WI38 (cell line): ENCODE data around the gene RBM20.
A peak's percentile ranks its signal among the peaks of the same experiment; 100 is the strongest.

Experiments used
- H3K4me3 ChIP-seq: 2 replicates; pipeline ENCODE4 v1.5.1; 2011; ENCODE audit warnings: low read depth, mild to moderate bottlenecking, control low read depth, low read length
- TF ChIP-seq, protein P1 (sequence below): IDR thresholded peaks from 2 replicates; pipeline ENCODE4 v1.5.1; 2012; ENCODE audit warnings: low read depth, mild to moderate bottlenecking, control low read depth, low read length

RBM20 gene

DNA sequence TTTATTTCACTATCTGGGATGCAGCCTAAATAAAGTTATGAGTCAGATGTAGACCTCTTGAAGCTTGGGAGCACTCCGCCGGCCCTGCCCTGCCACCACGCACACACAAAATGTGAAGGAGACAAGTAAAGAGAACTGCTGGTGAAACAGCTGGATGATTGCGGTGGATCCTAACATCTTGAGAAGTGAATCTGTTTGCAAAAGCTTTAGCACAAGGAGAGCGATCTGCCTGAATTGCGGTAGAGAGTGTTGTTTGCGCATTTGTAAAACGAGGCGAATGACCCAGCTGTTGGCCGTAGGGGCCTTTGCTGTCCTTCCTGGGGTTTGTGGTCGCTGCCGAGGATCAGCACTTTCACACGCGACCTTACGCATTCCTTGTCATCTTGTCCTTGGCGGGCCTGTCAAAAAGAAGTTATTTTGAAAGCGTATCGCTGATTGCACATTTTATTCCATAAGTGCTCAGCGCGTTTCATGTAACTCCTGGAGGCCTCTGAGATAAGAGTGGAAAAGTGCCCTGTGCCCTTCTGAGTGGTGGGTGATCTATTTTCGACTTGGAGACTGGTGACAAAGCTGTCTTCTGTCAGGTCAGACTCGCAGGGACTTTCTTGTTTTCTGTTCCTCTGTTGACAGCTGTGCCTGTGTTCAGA, 40.8 kb downstream of the RBM20 start:
- H3K4me3 ChIP-seq = peak overlapping the region; percentile 41
- TF ChIP-seq, protein P1, sequence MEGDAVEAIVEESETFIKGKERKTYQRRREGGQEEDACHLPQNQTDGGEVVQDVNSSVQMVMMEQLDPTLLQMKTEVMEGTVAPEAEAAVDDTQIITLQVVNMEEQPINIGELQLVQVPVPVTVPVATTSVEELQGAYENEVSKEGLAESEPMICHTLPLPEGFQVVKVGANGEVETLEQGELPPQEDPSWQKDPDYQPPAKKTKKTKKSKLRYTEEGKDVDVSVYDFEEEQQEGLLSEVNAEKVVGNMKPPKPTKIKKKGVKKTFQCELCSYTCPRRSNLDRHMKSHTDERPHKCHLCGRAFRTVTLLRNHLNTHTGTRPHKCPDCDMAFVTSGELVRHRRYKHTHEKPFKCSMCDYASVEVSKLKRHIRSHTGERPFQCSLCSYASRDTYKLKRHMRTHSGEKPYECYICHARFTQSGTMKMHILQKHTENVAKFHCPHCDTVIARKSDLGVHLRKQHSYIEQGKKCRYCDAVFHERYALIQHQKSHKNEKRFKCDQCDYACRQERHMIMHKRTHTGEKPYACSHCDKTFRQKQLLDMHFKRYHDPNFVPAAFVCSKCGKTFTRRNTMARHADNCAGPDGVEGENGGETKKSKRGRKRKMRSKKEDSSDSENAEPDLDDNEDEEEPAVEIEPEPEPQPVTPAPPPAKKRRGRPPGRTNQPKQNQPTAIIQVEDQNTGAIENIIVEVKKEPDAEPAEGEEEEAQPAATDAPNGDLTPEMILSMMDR = no peak

GRCh38 chr10:110686047-110686446, 41.9 kb downstream of the RBM20 start:
- TF ChIP-seq, protein P1 = no peak
- no peak overlapping the region for H3K4me3 ChIP-seq

DNA sequence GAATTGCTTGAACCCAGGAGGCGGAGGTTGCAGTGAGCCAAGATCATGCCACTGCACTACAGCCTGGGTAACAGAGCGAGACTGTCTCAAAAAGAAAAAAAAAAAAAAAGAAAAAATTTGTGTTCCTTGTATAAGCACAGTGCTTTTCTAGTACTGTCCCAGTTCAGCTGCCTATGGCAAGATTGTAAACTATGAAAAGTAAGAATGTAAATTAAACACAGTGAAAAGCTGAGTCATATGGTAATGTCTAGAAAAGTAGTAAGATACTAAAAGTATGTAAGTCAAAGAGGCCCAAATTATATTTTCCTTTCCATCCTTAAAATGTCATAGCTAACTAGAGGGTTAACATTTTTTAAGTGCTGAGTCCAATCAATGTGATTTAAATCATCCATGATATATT, 42.8 kb downstream of the RBM20 start:
- H3K4me3 ChIP-seq = no peak overlapping the region
- TF ChIP-seq, protein P1 = no peak

- no peak overlapping the region for H3K4me3 ChIP-seq
- TF ChIP-seq, protein P1 = no peak
Observed at GRCh38 chr10:110687400-110687799, 43.3 kb downstream of the RBM20 start.

DNA sequence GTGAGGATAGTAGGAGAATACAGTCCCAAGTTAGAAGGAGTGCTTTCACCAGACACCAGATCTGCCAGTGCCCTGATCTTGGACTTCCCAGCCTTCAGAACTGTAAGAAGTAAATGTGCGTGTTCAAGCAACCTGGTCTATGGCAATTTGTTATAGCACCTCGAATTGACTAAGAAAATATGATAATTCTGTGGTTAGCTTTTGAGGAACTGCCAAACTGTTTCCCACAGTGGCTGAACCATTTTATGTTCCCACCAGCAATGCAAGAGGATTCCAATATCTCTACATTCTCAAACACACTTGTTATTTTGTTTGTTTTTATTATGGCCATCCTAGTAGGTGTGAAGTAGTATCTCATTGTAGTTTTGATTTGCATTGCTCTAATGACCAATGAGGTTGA, 47.0 kb downstream of the RBM20 start:
- TF ChIP-seq, protein P1 = no peak
- H3K4me3 ChIP-seq = no peak overlapping the region

- no peak overlapping the region for H3K4me3 ChIP-seq
- TF ChIP-seq, protein P1 = no peak
Observed at GRCh38 chr10:110694263-110694662, 50.1 kb downstream of the RBM20 start.

DNA sequence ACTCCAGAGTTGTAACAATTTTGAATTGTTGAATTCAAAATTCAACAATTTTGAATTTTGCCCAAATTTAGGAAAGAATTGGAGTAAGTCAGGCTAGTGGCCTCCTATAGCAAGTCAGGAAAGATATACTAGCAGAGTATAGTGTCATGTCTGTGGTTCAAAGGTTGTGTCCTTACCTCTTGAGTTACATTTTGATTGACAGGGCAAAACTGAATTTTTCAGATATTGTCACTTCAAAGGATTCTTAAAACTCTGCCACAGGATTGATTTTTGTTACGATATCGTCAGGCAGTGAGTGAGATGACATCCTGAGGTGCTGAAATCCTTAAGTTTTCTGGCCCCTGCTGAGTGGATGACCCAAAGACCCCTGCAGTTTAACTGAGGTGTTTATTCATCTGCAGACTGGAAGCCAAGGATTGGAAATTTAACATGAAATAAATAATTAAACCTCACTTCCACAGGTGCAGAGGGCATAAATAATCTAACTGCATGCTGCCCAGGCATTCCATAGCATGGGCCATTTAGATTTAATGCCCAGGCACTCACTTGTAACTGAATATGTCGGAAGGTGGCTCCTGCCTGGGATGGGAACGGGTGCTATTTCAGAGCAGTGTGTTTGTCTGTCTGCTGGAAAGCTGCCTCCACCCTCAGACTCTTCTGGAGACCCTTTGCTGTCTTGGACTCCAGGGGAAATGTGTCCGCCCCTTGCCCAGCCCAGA, 50.8 kb downstream of the RBM20 start:
- H3K4me3 ChIP-seq = no peak overlapping the region

More for the DNA sequence above, 50.8 kb downstream of the RBM20 start:
- TF ChIP-seq, protein P1 = no peak
